Tibial artery (tissue), 4 donors: ENCODE results near the gene PFN3.

Source experiments
- DNase-seq, 2 donors: peaks; one replicate each; pipeline ENCODE4 v3.0.0-alpha.2; 2019
- H3K27ac ChIP-seq, 2 donors: fragments of 200-600 bp; sonication (generic) in 1 of 2; 1 replicate in 1 of 2; 2 replicates in 1 of 2; pipeline ENCODE4 v1.5.1; 2018 to 2019; ENCODE audit warnings: mild to moderate bottlenecking in 1 of 2
- H3K27me3 ChIP-seq, 2 donors: fragments of 200-600 bp; sonication (generic) in 1 of 2; one replicate each; pipeline versions ENCODE4 v1.5.1 to v1.6.0; 2016 to 2019
- H3K36me3 ChIP-seq, 3 donors: fragments of 200-600 bp; sonication (generic) in 2 of 3; one replicate each; pipeline ENCODE4 v1.5.1; 2016 to 2019; ENCODE audit warnings: mild to moderate bottlenecking in 2 of 3
- H3K4me1 ChIP-seq, 4 donors: fragments of 200-600 bp; sonication (generic) in 2 of 4; 1 replicate in 3 of 4; 2 replicates in 1 of 4; pipeline ENCODE4 v1.5.1; 2016 to 2019
- H3K4me3 ChIP-seq, 2 donors: fragments of 200-600 bp; sonication (generic) in 1 of 2; 1 replicate in 1 of 2; 2 replicates in 1 of 2; pipeline ENCODE4 v1.5.1; 2018 to 2019; ENCODE audit warnings: mild to moderate bottlenecking in 2 of 2
- H3K9me3 ChIP-seq, 3 donors: fragments of 200-600 bp; sonication (generic) in 1 of 3; one replicate each; pipeline ENCODE4 v1.5.1; 2016 to 2019
- intact Hi-C: fragments of 100-400 bp; cut with DNase I; formaldehyde crosslinking; loops from one replicate; pipeline ENCODE4 v1.15.0; 2023; ENCODE audit warnings: low total_unique reads
- TF ChIP-seq, protein P1 (sequence below), 2 experiments: fragments of 200-600 bp in 1 of 2; fragments of 450-650 bp in 1 of 2; IDR thresholded peaks; one replicate each; pipeline ENCODE4 v1.5.1; 2017 to 2019; ENCODE audit warnings: antibody characterized with exemption in 2 of 2, mild to moderate bottlenecking in 1 of 2, moderate library complexity in 1 of 2

PFN3 gene

DNA sequence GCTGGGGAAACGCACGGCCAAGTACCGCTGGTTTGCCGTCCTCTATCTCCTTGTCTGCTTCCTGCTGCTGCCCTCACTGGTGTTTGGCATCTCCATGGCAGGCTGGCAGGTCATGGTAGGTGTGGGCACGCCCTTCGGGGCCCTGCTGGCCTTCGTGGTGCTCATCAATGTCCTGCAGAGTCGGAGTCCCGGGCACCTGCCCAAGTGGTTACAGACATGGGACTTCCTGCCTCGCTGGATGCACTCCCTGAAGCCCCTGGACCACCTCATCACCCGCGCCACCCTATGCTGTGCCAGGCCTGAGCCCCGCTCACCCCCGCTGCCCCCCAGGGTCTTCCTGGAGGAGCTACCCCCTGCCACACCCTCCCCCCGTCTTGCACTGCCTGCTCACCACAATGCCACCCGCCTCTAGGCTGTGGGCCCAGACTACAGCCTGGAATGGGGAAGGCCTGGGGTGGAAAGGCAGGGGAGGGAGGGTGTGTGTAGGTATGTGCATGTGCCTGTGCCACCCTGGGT is 2.5 kb downstream of the PFN3 start:
- peaks cover 7 to 76% of the 10 kb centered on the region in 2 donors for H3K27me3 ChIP-seq
- no peak for DNase-seq
- no peaks in the 10 kb centered on the region for H3K36me3 ChIP-seq
- H3K4me3 ChIP-seq = no peak overlapping the region
- TF ChIP-seq, protein P1, sequence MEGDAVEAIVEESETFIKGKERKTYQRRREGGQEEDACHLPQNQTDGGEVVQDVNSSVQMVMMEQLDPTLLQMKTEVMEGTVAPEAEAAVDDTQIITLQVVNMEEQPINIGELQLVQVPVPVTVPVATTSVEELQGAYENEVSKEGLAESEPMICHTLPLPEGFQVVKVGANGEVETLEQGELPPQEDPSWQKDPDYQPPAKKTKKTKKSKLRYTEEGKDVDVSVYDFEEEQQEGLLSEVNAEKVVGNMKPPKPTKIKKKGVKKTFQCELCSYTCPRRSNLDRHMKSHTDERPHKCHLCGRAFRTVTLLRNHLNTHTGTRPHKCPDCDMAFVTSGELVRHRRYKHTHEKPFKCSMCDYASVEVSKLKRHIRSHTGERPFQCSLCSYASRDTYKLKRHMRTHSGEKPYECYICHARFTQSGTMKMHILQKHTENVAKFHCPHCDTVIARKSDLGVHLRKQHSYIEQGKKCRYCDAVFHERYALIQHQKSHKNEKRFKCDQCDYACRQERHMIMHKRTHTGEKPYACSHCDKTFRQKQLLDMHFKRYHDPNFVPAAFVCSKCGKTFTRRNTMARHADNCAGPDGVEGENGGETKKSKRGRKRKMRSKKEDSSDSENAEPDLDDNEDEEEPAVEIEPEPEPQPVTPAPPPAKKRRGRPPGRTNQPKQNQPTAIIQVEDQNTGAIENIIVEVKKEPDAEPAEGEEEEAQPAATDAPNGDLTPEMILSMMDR (IDR thresholded peaks at IDR 0.05) = no peak
- intact Hi-C loops = no loop called here
- H3K4me1 ChIP-seq = peaks cover 0 to 19% (median 15%) of the 10 kb centered on the region in 4 donors
- no peaks in the 10 kb centered on the region for H3K9me3 ChIP-seq
- H3K27ac ChIP-seq = no peak overlapping the region

- Histone ChIP-seq H3K4me1 (peaks cover 0 to 9% (median 6%) of the 10 kb centered on the region in 4 donors), H3K27me3 (peaks cover 7 to 64% of the 10 kb centered on the region in 2 donors), H3K4me3 (no peak overlapping the region), H3K9me3 (no peaks in the 10 kb centered on the region), H3K36me3 (no peaks in the 10 kb centered on the region), H3K27ac (no peak overlapping the region)
- TF ChIP-seq, protein P1 (IDR thresholded peaks at IDR 0.05) = no peak
- intact Hi-C loops = no loop called here
- DNase-seq = no peak
Measured at GRCh38 chr5:177396807-177397206, 3.7 kb downstream of the PFN3 start.

DNA sequence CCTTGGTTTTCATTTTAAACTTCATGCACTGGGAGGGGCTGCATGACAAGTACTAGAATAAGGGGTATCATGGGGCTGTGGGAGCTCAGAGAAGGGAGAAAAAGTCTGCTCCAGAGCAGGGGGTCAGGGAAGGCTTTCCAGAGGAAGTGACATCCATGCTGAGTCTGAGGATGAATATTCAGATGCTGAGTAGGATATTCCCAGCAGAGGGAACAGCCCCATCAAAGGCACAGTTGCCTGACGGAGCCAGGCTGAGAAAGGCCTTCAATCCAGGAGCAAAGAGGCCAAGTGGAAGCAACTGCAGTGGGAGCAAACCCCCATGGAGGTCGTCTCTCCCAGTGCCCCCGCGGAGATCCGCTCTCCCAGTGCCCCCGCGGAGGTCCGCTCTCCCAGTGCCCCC is 4.4 kb downstream of the PFN3 start:
- intact Hi-C loops = no loop called here
- Histone ChIP-seq H3K4me1 (peaks cover 0 to 9% (median 6%) of the 10 kb centered on the region in 4 donors), H3K4me3 (no peak overlapping the region), H3K27me3 (peaks cover 7 to 57% of the 10 kb centered on the region in 2 donors), H3K36me3 (no peaks in the 10 kb centered on the region), H3K27ac (no peak overlapping the region), H3K9me3 (no peaks in the 10 kb centered on the region)
- DNase-seq = no peak
- TF ChIP-seq, protein P1 (IDR thresholded peaks at IDR 0.05) = no peak

GRCh38 chr5:177393990-177394389 is 6.5 kb downstream of the PFN3 start:
- Histone ChIP-seq H3K9me3 (no peaks in the 10 kb centered on the region), H3K27me3 (peaks cover 0 to 47% of the 10 kb centered on the region in 2 donors), H3K4me3 (no peak overlapping the region), H3K27ac (no peak overlapping the region), H3K36me3 (no peaks in the 10 kb centered on the region), H3K4me1 (peaks cover 0 to 6% (median 0%) of the 10 kb centered on the region in 4 donors)
- DNase-seq = no peak
- intact Hi-C loops = loop anchor here (5.0 kb wide), 1 partner anchor 108 kb away; no protein-coding TSS in a partner anchor
- TF ChIP-seq, protein P1 (IDR thresholded peaks at IDR 0.05) = no peak

GRCh38 chr5:177393206-177393765 is 7.2 kb downstream of the PFN3 start:
- Histone ChIP-seq H3K4me1 (peaks cover 0 to 6% (median 0%) of the 10 kb centered on the region in 4 donors), H3K27ac (no peak overlapping the region), H3K27me3 (peaks cover 0 to 47% of the 10 kb centered on the region in 2 donors), H3K36me3 (no peaks in the 10 kb centered on the region), H3K9me3 (no peaks in the 10 kb centered on the region), H3K4me3 (no peak overlapping the region)
- DNase-seq = no peak
- TF ChIP-seq, protein P1 (IDR thresholded peaks at IDR 0.05) = no peak
- intact Hi-C loops = loop anchor here (5.0 kb wide), 1 partner anchor 109 kb away; no protein-coding TSS in a partner anchor
